Muscle layer of colon (tissue), 2 donors: ENCODE data around the gene VAMP3.

Source experiments
- H3K27ac ChIP-seq: one replicate; pipeline ENCODE4 v1.7.0; 2013; ENCODE audit warnings: low read depth, mild to moderate bottlenecking, low read length, moderate library complexity
- H3K27me3 ChIP-seq, 2 donors: one replicate each; pipeline ENCODE4 v1.7.0; 2013; ENCODE audit warnings: low read length in 2 of 2, mild to moderate bottlenecking in 2 of 2; ENCODE audit not compliant: insufficient read depth in 2 of 2, control insufficient read depth in 1 of 2
- H3K36me3 ChIP-seq: one replicate; pipeline ENCODE4 v1.7.0; 2013; ENCODE audit warnings: mild to moderate bottlenecking, low read length; ENCODE audit not compliant: insufficient read depth
- H3K4me1 ChIP-seq: one replicate; pipeline ENCODE4 v1.7.0; 2013; ENCODE audit warnings: mild to moderate bottlenecking, low read length; ENCODE audit not compliant: insufficient read depth
- H3K4me3 ChIP-seq, 2 donors: one replicate each; pipeline ENCODE4 v1.7.0; 2013; ENCODE audit warnings: low read length in 2 of 2, low read depth in 1 of 2, mild to moderate bottlenecking in 1 of 2, moderate library complexity in 1 of 2
- H3K9ac ChIP-seq: one replicate; pipeline ENCODE4 v1.7.0; 2013; ENCODE audit warnings: low read length
- H3K9me3 ChIP-seq: one replicate; pipeline ENCODE4 v1.7.0; 2013; ENCODE audit warnings: mild to moderate bottlenecking, low read length
- donor health status: abdominal sarcoma.
- donor health status: Adenocarcinoma of cecum.

Gene VAMP3, protein sequence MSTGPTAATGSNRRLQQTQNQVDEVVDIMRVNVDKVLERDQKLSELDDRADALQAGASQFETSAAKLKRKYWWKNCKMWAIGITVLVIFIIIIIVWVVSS

GRCh38 chr1:7770997-7771822 is at the start of gene VAMP3:
Gene VAMP3, plus strand, starts transcription at chr1:7771296. Its CDS starts 88 bp downstream, at chr1:7771384.
- H3K9me3 ChIP-seq = no peaks in the 10 kb centered on the region
- H3K4me1 ChIP-seq = peaks cover 11% of the 10 kb centered on the region
- H3K36me3 ChIP-seq = peaks cover 21% of the 10 kb centered on the region
- H3K27me3 ChIP-seq = no peaks in the 10 kb centered on the region
- peak within 1 kb of the TSS; percentile 34 to 92 for H3K4me3 ChIP-seq
- peak within 1 kb of the TSS; percentile 56 for H3K9ac ChIP-seq
- peak within 1 kb of the TSS; percentile 59 for H3K27ac ChIP-seq

DNA sequence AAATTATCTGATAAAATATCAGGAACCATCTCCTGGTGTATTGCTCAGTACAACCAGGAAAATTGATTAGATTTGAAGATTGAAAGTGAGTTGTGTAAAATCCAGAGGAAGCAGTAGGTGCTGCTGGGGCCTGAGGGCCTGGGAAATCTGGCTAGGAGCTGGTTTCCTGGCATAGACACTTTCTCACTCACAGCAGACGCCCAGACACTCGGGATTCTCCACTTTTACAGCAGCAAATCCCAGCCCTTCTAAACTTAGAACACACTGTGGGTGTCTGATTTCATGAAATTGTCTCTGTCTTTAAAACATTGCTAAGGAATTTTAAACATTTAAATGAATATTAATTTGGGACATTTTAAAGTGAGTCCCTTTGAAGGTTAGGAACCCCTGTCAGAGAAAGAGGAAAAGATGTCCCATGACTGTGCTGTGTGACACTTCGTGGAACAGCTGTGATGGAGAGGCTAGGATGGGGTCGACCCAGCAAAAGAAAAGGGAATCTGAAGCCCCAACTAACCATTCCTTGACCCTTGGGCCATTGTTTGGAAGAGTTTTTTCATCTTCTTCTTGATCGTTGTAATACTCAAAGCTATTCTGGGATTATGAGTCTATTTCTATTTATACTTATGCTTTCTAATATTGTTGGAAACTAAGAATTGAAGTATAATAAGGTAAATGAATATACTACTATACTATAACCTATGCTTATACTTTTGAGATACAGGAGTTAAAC is 49.0 kb upstream of the VAMP3 start:
- Histone ChIP-seq H3K9ac (no peak overlapping the region), H3K27me3 (no peaks in the 10 kb centered on the region), H3K4me3 (no peak overlapping the region), H3K9me3 (no peaks in the 10 kb centered on the region), H3K36me3 (no peaks in the 10 kb centered on the region), H3K4me1 (no peaks in the 10 kb centered on the region), H3K27ac (no peak overlapping the region)

DNA sequence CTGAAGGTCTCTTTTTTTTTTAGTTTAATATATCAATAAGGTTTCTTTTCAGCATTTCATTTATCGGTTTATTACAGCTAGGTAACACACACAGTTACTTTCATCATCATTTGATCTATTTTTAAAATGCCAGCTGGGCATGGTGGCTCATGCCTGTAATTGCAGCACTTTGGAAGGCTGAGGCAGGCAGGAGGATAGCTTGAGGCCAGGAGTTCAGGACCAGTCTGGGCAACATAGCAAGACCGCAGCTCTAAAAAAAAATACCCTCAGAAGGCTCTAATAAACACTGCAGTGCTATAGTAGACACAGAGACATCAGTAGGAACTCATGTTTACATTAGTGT is 48.5 kb upstream of the VAMP3 start:
- H3K4me1 ChIP-seq = no peaks in the 10 kb centered on the region
- no peaks in the 10 kb centered on the region for H3K36me3 ChIP-seq
- H3K4me3 ChIP-seq = no peak overlapping the region
- H3K27ac ChIP-seq = no peak overlapping the region
- H3K27me3 ChIP-seq = no peaks in the 10 kb centered on the region
- no peak overlapping the region for H3K9ac ChIP-seq
- no peaks in the 10 kb centered on the region for H3K9me3 ChIP-seq

DNA sequence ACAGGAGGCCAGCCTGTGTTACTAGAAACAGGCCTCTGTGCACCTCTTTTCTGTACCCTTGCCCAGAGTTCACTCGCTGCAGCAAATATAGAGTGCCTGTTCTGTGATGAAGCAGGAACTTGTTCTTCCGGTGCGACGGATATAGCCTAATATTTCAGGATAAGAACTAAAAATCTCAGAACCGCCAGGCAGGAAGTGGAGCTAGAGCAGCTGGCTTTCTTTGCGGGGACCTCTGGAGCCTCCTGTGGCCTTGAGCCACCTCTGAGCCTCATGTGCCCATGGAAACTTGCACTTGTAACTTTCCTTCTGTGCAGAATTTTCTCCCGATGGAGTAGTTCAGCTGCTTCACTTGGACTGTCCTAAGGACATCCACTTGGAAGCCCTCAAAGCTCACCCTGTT is 44.5 kb upstream of the VAMP3 start:
- Histone ChIP-seq H3K27ac (no peak overlapping the region), H3K9ac (no peak overlapping the region), H3K27me3 (no peaks in the 10 kb centered on the region), H3K9me3 (no peaks in the 10 kb centered on the region), H3K36me3 (no peaks in the 10 kb centered on the region), H3K4me3 (no peak overlapping the region), H3K4me1 (no peaks in the 10 kb centered on the region)

GRCh38 chr1:7727809-7728471 is 43.2 kb upstream of the VAMP3 start:
- no peak overlapping the region for H3K27ac ChIP-seq
- H3K9ac ChIP-seq = no peak overlapping the region
- H3K9me3 ChIP-seq = no peaks in the 10 kb centered on the region
- no peaks in the 10 kb centered on the region for H3K36me3 ChIP-seq
- no peaks in the 10 kb centered on the region for H3K27me3 ChIP-seq
- no peaks in the 10 kb centered on the region for H3K4me1 ChIP-seq
- no peak overlapping the region for H3K4me3 ChIP-seq

- Histone ChIP-seq H3K9ac (no peak overlapping the region), H3K27ac (no peak overlapping the region), H3K4me3 (no peak overlapping the region), H3K4me1 (no peaks in the 10 kb centered on the region), H3K27me3 (no peaks in the 10 kb centered on the region), H3K36me3 (no peaks in the 10 kb centered on the region), H3K9me3 (no peaks in the 10 kb centered on the region)
These were observed 41.3 kb upstream of the VAMP3 start for GRCh38 chr1:7729761-7730160.

GRCh38 chr1:7732331-7732730 is 38.8 kb upstream of the VAMP3 start:
- Histone ChIP-seq H3K36me3 (peaks cover 5% of the 10 kb centered on the region), H3K9me3 (no peaks in the 10 kb centered on the region), H3K27me3 (no peaks in the 10 kb centered on the region), H3K27ac (no peak overlapping the region), H3K9ac (no peak overlapping the region), H3K4me1 (no peaks in the 10 kb centered on the region), H3K4me3 (no peak overlapping the region)

GRCh38 chr1:7733276-7733675 is 37.8 kb upstream of the VAMP3 start:
- Histone ChIP-seq H3K27ac (no peak overlapping the region), H3K9ac (no peak overlapping the region), H3K4me3 (no peak overlapping the region), H3K9me3 (no peaks in the 10 kb centered on the region), H3K36me3 (peaks cover 5% of the 10 kb centered on the region), H3K4me1 (no peaks in the 10 kb centered on the region), H3K27me3 (no peaks in the 10 kb centered on the region)

- Histone ChIP-seq H3K4me1 (no peaks in the 10 kb centered on the region), H3K27me3 (no peaks in the 10 kb centered on the region), H3K9ac (no peak overlapping the region), H3K27ac (no peak overlapping the region), H3K36me3 (peaks cover 5% of the 10 kb centered on the region), H3K4me3 (no peak overlapping the region), H3K9me3 (no peaks in the 10 kb centered on the region)
These were observed 33.1 kb upstream of the VAMP3 start for GRCh38 chr1:7738044-7738443.

DNA sequence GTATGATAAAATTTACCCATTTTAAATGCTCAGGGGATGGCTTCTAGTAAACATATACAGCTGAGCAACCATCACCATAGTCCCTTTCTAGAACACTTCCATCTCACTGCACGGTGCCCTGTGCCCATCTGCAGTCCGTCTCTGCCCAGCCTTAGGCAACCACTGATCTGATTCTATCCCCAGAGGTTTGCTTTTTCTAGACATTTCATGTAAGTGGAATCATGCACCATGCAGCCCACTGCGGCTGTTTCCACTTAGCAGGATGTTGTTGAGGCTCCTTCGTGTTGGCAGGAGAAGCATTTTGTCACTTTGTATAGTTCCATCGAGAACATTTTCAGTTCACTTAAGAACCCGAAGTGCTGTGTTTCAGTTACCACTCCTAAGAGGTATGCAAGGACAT is 27.8 kb upstream of the VAMP3 start:
- no peak overlapping the region for H3K27ac ChIP-seq
- H3K9me3 ChIP-seq = no peaks in the 10 kb centered on the region
- no peaks in the 10 kb centered on the region for H3K36me3 ChIP-seq

DNA sequence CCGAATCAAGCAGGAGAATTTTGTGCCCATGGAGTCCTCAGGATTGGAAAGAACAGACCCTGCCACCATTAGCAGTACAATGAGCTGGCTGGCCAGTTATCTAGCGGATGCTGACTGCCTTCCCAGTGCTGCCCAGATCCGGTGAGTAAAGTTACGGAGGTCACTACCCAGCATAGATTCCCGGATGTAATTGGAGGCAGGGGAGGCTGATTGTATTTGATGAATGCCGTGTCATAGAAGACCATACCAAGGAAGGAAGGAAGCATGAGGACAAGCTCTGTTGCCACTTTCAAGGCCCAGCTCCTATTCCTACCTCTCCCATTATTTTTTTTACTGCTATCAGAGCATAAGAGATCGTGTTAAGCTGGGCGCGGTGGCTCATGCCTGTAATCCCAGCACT is 26.2 kb upstream of the VAMP3 start:
- no peak overlapping the region for H3K4me3 ChIP-seq
- no peaks in the 10 kb centered on the region for H3K27me3 ChIP-seq
- H3K27ac ChIP-seq = no peak overlapping the region
- no peak overlapping the region for H3K9ac ChIP-seq
- no peaks in the 10 kb centered on the region for H3K9me3 ChIP-seq
- H3K36me3 ChIP-seq = no peaks in the 10 kb centered on the region
- no peaks in the 10 kb centered on the region for H3K4me1 ChIP-seq

More for the DNA sequence above, 27.8 kb upstream of the VAMP3 start:
- no peaks in the 10 kb centered on the region for H3K4me1 ChIP-seq
- H3K9ac ChIP-seq = no peak overlapping the region
- no peaks in the 10 kb centered on the region for H3K27me3 ChIP-seq
- H3K4me3 ChIP-seq = no peak overlapping the region
